Umbilical cord (tissue), 2 donors: ENCODE measurements around the gene BTN2A1. TPM values are rescaled to one million over a fixed set of nuclear protein-coding genes. Genes with fewer than 3 reads are reported as not detected.
"Not testable (repeated sequence)": the region's sequence is repeated elsewhere in the genome, so short reads cannot be mapped to it uniquely, and the experiment has no call there.

Source experiments
- DNase-seq: peaks from one replicate; pipeline ENCODE4 v3.0.0-alpha.2; 2015; ENCODE audit warnings: low spot score
- total RNA-seq: library from RNA; depleted of rRNA; stranded (reverse); fragments of >200 nt; gene quantifications from one replicate; pipeline ENCODE4 v1.2.3, GENCODE V29; 2014; ENCODE audit warnings: low replicate concordance; ENCODE audit not compliant: insufficient read depth

The BTN2A1 gene
- total RNA-seq, 1 donor from 2014 or later, result 14.7 TPM

DNA sequence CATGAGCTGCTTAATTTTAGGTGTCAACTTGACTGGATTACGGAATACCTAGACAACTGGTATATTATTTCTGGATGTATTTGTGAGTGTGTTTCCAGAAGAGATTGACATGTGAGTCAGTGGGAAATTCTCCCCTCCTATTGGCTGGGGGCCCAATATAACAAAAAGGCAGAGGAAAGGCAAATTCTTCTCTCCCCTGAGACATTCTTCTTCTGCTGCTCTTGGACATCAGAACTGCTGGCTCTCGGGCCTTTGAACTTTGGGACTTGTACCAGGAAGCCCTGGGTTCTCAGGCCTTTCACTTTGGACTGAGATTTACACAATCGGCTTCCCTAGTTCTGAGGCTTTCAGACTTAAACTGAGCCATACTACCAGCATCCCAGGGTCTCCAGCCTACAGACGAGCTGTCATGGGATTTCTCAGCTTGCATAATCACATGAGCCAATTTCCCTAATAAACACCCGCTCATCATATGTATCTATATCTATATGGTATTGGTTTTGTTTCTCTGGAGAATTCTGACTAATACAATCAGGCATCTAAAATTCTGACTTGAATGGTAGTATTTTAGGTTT is 25.0 kb upstream of the BTN2A1 start:
- DNase-seq, result no peak

DNA sequence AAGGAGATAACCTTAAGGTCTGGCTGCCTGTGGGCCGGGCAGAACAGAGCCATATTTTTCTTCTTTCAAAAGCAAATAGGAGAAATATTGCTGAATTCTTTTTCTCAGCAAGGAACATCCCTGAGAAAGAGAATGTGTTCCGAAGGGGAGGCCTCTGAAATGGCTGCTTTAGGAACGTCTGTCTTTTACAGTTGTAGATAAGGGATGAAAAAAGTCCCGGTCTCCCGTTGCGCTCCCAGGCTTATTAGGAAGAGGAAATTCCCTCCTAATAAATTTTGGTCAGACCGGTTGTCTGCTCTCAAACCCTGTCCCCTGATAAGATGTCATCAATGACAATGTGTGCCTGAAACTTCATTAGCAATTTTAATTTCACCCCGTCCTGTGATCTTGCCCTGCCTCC is 24.1 kb upstream of the BTN2A1 start:
- DNase-seq, result not testable (repeated sequence)

DNA sequence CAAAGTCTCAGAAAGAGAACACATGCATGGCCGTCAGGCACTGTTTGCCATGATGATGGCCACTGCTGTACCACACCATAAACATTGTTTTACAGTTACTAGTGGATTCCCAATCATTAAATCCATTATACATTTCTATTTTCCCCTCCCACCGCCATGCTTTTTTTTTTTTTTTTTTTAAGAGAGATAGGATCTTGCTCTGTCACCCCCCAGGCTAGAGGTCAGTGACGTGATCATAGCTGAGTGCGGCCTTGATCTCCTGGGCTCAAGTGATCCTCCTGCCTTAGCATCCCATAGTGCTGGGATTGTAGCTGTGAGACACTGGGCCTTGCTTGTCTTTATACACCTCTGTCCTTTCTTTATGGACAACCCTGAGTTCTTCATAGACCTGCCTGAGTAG is 21.7 kb upstream of the BTN2A1 start:
- no peak for DNase-seq

GRCh38 chr6:26437550-26437949 is 20.2 kb upstream of the BTN2A1 start:
- no peak for DNase-seq

DNA sequence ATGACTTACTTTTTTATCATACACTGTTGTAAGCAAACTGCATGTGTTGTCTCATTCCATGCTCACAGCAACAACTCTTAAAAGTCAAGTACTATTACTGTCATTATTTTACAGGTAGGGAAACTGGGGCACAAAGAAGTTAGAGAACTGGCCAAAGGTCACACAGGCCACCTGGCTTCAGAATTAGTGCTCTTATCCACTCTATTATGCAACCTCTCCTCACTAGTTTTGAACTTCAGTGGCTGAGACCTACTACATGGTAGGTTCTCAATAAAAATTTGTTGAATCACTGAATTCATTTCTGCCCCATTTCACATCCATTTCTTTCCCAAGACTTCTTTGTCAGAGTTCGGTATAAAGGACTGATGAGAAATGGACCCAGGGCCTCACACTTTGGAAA is 19.8 kb upstream of the BTN2A1 start:
- DNase-seq, result no peak

DNA sequence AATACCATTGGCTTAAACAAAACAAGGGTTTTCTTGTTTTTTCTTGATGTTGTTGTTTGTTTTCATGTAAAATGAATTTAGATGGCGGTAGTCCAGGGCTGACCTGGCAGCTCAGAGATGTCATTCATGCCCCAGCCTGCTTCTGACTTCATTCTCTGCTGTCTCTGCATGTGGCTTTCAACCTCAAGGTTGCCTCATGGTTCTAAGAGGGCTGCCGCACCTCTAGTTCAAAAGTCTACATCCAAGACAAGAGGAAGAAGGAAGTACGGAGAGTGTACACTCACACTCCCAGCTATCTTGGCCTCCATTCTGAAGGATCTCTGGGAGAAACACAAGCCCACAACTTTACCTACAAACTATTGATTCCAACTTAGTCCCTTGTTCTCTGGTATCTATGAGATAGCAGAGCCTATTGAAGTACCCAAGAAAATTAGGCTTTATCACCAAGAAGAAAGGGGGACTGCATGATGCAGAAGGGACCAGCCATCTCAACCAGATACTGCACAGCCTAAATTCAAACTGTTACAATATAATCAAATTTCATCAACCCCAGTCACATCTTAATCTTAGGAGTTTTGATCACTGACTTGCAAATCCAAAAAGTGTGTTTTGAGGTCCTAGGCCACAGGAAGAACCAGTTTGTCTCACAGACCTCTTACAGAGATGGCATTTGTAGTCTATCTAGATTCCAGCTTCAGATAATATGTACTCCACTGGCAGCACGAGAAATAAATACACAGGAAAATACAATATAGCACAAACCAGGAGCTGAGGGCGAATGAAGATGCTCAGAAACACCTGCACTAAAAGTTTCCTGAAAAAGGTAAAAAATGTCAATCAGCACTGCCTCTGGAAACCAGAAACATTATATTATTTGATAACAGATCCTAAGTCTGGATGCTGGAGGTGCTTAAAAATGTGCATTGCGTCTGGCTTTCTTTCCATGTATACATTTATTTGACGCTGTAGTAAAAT is 18.3 kb upstream of the BTN2A1 start:
- DNase-seq, result peak; percentile 5

GRCh38 chr6:26440977-26441358 is 16.8 kb upstream of the BTN2A1 start:
- DNase-seq, result no peak

- DNase-seq, result no peak
Observed at GRCh38 chr6:26441977-26442376, 15.8 kb upstream of the BTN2A1 start.

- no peak for DNase-seq
Observed at GRCh38 chr6:26445934-26446667, 11.7 kb upstream of the BTN2A1 start.

- no peak for DNase-seq
Observed at GRCh38 chr6:26447257-26447656, 10.5 kb upstream of the BTN2A1 start.

DNA sequence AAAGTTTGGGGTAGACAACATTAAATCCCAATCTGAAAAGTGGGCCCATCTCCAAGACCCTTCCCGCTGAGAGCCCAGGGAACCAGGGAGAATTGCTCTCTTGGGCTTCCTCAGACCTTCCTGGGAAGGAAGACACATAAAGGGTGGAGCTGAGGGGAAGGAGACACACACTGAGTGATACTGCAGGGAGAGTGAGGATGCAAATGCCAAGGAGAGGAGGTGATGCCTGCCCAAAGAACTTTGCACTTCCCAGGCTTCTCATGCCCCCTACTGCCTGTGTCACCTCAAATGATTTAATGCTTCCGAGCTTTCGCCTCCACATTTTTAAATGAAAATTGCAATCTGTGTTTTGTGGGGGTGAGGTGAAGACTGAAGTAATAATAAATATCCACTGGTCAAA is 7.5 kb upstream of the BTN2A1 start:
- DNase-seq, result no peak

GRCh38 chr6:26452631-26453235 is 5.0 kb upstream of the BTN2A1 start:
- no peak for DNase-seq

GRCh38 chr6:26454631-26455030 is 3.1 kb upstream of the BTN2A1 start:
- DNase-seq, result no peak

DNA sequence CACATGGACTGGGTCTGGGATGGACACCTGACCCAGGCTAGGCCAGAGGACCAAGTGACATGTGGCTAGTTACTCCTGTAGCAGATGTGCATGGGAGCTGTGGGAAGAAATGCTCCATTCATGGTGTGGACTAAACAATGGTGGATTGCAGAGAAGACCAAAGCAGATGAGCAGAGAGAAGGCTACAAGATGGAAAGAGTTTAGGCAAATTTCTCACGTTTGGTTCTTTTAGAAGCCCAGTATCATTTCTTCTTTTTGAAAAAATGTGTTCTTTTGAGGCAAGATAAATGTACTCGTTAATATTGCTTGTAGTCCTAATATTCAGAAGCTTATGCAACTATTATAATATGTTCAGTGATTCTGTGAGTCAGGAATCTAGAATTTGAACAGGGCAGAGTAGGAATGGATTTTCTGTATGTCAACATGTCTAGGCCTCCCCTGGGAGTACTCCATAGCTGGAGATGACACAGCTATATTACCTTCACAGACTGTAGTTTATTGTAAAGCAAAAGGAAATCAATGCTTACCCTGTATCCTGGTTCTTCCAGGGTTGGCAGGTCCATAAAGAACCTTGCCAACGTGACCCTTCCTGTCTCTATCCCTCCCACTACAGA is 2.3 kb upstream of the BTN2A1 start:
- no peak for DNase-seq

DNA sequence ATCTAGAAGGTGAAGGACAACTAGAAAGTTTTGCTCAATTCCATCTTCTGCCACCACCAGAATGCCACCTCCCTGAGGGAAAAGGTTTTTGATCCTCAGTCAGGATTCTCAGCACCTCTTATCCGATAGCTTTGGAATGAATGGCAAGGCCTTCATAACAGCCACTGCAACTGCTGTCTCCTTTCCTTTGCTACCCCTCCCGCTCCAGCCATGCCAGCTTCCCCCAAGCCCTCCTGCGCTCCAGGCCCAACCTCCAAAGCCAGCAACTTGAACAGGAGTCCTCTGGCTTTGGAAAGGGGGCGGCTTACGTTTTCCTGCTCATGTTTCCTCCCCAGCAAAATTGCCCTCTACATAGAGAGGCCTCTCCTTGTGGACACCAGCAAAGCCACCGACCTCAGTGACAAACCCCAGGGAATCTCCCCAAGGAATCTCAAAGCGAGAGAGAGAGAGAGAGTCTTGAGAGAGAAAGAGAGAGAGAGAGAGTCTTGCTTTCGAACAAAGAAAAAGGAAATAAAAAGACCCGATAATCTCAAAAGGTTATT is 420 bp upstream of the BTN2A1 start:
- DNase-seq, result no peak

DNA sequence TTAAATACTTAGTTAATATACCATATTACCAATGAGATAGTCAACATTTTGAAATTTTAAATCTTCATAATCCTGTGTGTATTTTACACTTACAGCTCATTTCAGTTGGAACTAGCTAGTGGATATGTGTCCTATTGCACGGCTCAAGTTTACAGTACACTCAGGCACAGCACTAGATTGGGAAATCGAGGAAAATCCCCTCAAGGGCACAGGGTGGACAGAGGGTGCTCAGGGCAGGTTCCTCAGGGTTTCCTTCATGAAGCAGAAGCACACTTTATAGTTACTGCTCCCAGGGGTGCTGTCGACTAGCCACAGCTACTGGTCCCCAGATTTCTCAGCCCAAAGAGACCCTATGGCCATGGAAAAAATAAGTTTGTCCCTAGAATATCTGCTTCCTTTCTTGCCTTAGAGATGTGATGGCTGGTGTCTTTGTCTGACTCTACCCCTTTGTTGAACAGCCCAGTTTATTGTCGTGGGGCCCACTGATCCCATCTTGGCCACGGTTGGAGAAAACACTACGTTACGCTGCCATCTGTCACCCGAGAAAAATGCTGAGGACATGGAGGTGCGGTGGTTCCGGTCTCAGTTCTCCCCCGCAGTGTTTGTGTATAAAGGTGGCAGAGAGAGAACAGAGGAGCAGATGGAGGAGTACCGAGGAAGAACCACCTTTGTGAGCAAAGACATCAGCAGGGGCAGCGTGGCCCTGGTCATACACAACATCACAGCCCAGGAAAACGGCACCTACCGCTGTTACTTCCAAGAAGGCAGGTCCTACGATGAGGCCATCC is 1.5 kb downstream of the BTN2A1 start:
- DNase-seq, result no peak

DNA sequence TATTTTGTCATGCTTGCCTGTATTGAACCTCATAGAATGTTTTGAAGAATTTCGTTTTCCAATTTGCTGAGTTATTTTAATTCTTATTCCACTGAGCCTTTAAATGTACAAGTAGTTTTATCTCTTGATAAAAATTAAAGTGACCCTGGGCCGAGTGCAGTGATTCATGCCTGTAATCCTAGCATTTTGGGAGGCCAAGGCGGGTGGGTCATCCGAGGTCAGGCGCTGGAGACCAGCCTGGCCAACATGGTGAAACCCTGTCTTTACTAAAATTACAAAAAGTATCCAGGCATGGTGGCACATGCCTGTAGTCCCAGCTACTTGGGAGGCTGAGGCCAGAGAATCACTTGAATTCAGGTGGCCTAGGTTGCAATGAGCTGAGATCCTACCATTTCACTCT is 3.6 kb downstream of the BTN2A1 start:
- not testable (repeated sequence) for DNase-seq

- no peak for DNase-seq
Observed at GRCh38 chr6:26464014-26464413, 6.3 kb downstream of the BTN2A1 start.

DNA sequence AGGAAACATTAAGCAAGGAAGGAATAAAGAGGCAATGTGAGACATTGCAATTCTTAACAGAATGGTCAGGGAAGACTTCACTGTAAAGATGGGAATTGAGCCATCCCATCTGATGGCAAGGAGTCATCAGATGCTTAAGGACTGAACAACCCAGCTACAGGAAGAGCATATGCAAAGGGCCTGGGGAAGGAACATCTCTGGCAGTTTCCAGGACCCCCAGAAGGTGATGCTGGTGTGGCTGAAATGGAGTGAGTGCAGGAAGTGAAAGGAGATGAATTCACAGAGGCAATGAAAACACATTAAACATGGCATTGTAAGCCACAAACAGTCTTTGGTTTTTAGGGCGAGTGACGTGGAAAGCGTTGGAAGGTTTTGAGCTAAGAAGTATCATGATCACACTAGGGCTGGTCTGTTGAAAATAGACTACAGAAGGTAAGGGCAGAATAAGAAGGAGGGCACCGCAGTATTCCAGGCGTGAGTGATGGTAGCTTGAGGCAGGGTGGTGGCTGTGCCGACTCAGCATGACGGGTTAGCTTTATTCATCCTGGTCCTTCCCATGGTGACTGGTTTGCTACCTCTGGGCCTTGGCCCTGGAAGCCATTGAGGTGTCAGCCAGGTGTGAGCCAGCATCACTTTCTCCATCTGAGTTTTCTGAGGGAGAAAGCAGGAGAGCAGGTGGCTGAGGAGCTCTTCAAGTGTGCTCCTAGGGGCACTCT is 6.8 kb downstream of the BTN2A1 start:
- no peak for DNase-seq

- no peak for DNase-seq
Observed at GRCh38 chr6:26465776-26466175, 8.0 kb downstream of the BTN2A1 start.
